WTC11 (cell line): ENCODE results near the gene KRTAP26-1.

Experiments
- FOXJ3 ChIP-seq: sonication (generic); formaldehyde crosslinking; IDR thresholded peaks from 2 replicates; pipeline ENCODE4 v1.9.0; 2021; ENCODE audit warnings: missing genetic modification reagents, mild to moderate bottlenecking, borderline replicate concordance
- TF ChIP-seq, protein P1 (sequence below): sonication (generic); formaldehyde crosslinking; IDR thresholded peaks from 2 replicates; pipeline ENCODE4 v1.8.1; 2022; ENCODE audit warnings: low read depth, mild to moderate bottlenecking, moderate library complexity, missing genetic modification reagents, borderline replicate concordance
- TF ChIP-seq, protein P2 (sequence below): fragments of 200-600 bp; IDR thresholded peaks from 2 replicates; pipeline ENCODE4 v1.8.0; 2022; ENCODE audit warnings: antibody characterized with exemption

DNA sequence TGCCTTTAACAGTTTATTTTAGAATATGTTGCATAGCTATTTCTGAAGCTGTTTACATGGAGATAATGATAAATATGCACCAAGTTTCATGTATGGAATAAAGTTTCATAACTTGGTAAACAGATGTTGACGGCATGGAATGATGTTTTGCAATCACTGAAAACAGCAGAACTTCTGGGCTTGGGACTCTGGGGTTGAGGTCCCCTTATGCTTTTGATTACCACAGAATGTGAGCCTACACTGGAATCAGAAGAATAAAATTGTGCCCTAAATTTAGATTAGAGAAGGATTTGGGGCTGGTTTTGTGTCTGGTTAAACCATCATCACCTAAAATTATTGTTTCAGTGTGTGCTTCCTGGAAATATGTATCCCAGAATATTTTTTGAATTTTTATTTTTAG lies 48.5 kb downstream of the KRTAP26-1 start:
- TF ChIP-seq, protein P1, sequence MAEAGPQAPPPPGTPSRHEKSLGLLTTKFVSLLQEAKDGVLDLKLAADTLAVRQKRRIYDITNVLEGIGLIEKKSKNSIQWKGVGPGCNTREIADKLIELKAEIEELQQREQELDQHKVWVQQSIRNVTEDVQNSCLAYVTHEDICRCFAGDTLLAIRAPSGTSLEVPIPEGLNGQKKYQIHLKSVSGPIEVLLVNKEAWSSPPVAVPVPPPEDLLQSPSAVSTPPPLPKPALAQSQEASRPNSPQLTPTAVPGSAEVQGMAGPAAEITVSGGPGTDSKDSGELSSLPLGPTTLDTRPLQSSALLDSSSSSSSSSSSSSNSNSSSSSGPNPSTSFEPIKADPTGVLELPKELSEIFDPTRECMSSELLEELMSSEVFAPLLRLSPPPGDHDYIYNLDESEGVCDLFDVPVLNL (CRISPR knock-in tag), result no peak
- TF ChIP-seq, protein P2, sequence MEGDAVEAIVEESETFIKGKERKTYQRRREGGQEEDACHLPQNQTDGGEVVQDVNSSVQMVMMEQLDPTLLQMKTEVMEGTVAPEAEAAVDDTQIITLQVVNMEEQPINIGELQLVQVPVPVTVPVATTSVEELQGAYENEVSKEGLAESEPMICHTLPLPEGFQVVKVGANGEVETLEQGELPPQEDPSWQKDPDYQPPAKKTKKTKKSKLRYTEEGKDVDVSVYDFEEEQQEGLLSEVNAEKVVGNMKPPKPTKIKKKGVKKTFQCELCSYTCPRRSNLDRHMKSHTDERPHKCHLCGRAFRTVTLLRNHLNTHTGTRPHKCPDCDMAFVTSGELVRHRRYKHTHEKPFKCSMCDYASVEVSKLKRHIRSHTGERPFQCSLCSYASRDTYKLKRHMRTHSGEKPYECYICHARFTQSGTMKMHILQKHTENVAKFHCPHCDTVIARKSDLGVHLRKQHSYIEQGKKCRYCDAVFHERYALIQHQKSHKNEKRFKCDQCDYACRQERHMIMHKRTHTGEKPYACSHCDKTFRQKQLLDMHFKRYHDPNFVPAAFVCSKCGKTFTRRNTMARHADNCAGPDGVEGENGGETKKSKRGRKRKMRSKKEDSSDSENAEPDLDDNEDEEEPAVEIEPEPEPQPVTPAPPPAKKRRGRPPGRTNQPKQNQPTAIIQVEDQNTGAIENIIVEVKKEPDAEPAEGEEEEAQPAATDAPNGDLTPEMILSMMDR, result no peak
- no peak for TF ChIP-seq FOXJ3 (CRISPR knock-in tag)
